ENCODE results near the gene SIGLEC10. TPM values are rescaled to one million over a fixed set of nuclear protein-coding genes. Genes with fewer than 3 reads are reported as not detected.
A peak's percentile ranks its signal among the peaks of the same experiment; 100 is the strongest.

SIGLEC10 gene
- total RNA-seq, 1 experiment from 2014 or later, result not detected

GRCh38 chr19:51440846-51441409, 23.5 kb upstream of the SIGLEC10 start:
- H3K36me3 ChIP-seq (ENCODE audit: control insufficient read depth, insufficient read depth, low read length), result no peaks in the 10 kb centered on the region
- TF ChIP-seq, protein P1, sequence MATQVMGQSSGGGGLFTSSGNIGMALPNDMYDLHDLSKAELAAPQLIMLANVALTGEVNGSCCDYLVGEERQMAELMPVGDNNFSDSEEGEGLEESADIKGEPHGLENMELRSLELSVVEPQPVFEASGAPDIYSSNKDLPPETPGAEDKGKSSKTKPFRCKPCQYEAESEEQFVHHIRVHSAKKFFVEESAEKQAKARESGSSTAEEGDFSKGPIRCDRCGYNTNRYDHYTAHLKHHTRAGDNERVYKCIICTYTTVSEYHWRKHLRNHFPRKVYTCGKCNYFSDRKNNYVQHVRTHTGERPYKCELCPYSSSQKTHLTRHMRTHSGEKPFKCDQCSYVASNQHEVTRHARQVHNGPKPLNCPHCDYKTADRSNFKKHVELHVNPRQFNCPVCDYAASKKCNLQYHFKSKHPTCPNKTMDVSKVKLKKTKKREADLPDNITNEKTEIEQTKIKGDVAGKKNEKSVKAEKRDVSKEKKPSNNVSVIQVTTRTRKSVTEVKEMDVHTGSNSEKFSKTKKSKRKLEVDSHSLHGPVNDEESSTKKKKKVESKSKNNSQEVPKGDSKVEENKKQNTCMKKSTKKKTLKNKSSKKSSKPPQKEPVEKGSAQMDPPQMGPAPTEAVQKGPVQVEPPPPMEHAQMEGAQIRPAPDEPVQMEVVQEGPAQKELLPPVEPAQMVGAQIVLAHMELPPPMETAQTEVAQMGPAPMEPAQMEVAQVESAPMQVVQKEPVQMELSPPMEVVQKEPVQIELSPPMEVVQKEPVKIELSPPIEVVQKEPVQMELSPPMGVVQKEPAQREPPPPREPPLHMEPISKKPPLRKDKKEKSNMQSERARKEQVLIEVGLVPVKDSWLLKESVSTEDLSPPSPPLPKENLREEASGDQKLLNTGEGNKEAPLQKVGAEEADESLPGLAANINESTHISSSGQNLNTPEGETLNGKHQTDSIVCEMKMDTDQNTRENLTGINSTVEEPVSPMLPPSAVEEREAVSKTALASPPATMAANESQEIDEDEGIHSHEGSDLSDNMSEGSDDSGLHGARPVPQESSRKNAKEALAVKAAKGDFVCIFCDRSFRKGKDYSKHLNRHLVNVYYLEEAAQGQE (IDR thresholded peaks at IDR 0.05; ENCODE audit: insufficient read depth in 1 of 2, low read depth in 2 of 2, low read length in 1 of 2), result no peak
- TF ChIP-seq, protein P2, sequence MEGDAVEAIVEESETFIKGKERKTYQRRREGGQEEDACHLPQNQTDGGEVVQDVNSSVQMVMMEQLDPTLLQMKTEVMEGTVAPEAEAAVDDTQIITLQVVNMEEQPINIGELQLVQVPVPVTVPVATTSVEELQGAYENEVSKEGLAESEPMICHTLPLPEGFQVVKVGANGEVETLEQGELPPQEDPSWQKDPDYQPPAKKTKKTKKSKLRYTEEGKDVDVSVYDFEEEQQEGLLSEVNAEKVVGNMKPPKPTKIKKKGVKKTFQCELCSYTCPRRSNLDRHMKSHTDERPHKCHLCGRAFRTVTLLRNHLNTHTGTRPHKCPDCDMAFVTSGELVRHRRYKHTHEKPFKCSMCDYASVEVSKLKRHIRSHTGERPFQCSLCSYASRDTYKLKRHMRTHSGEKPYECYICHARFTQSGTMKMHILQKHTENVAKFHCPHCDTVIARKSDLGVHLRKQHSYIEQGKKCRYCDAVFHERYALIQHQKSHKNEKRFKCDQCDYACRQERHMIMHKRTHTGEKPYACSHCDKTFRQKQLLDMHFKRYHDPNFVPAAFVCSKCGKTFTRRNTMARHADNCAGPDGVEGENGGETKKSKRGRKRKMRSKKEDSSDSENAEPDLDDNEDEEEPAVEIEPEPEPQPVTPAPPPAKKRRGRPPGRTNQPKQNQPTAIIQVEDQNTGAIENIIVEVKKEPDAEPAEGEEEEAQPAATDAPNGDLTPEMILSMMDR (IDR thresholded peaks at IDR 0.05), result no peak
- TF ChIP-seq POLR2AphosphoS5 (IDR thresholded peaks at IDR 0.05; ENCODE audit: low read depth, low read length) (no peak), SIN3A (IDR thresholded peaks at IDR 0.05; ENCODE audit: borderline replicate concordance, insufficient read depth, low read depth, low read length) (no peak), TCF7L2 (IDR thresholded peaks at IDR 0.05; ENCODE audit: low read depth, low read length) (no peak)
- peak; percentile 56; the same call in 1 of the 2 replicates for ATAC-seq
- no peaks in the 10 kb centered on the region for H3K9me3 ChIP-seq (ENCODE audit: control insufficient read depth, insufficient read depth, low read depth, low read length)
- H3K27me3 ChIP-seq (ENCODE audit: control insufficient read depth, insufficient read depth, low read length), result peaks cover 12% of the 10 kb centered on the region
- no peak overlapping the region for H3K27ac ChIP-seq (ENCODE audit: low read length)
- CTCF ChIA-PET, result no interaction called here
- no peak overlapping the region for H3K4me3 ChIP-seq (ENCODE audit: low read depth in 2 of 2, low read length in 2 of 2)
- no TSS peak for BruUV-seq (replicated peaks)
- no peak for DNase-seq (ENCODE audit: low read depth, low spot score)
- intact Hi-C loops (cut with micrococcal nuclease; ENCODE audit: unreplicated experiment) (no loop called here), in situ Hi-C loops (cut with HindIII; ENCODE audit: low pct_unique_long_range_greater_than_20kb, low sequenced_read_pairs) (no loop called here)
- no peaks in the 10 kb centered on the region for H3K4me1 ChIP-seq (ENCODE audit: control insufficient read depth, insufficient read depth, low read length)
- POLR2A ChIA-PET, result no interaction called here

- H3K27me3 ChIP-seq (ENCODE audit: control insufficient read depth, insufficient read depth, low read length), result peaks cover 12% of the 10 kb centered on the region
- CTCF ChIA-PET, result interaction anchor here (0.5 to 0.6 kb wide), 3 partner anchors 19 to 221 kb away, joined by 3 to 6 read pairs (median 3); no protein-coding TSS in a partner anchor
- H3K4me3 ChIP-seq (ENCODE audit: low read depth in 2 of 2, low read length in 2 of 2), result no peak overlapping the region
- in situ Hi-C loops (cut with HindIII; ENCODE audit: low pct_unique_long_range_greater_than_20kb, low sequenced_read_pairs) (no loop called here), intact Hi-C loops (cut with micrococcal nuclease; ENCODE audit: unreplicated experiment) (no loop called here)
- no peaks in the 10 kb centered on the region for H3K36me3 ChIP-seq (ENCODE audit: control insufficient read depth, insufficient read depth, low read length)
- H3K9me3 ChIP-seq (ENCODE audit: control insufficient read depth, insufficient read depth, low read depth, low read length), result no peaks in the 10 kb centered on the region
- DNase-seq (ENCODE audit: low read depth, low spot score) (no peak), ATAC-seq (no peak)
- no peak for TF ChIP-seq SIN3A (IDR thresholded peaks at IDR 0.05; ENCODE audit: borderline replicate concordance, insufficient read depth, low read depth, low read length)
- TF ChIP-seq, protein P2 (IDR thresholded peaks at IDR 0.05), result no peak
- TF ChIP-seq TCF7L2 (IDR thresholded peaks at IDR 0.05; ENCODE audit: low read depth, low read length), result no peak
- no peak for TF ChIP-seq POLR2AphosphoS5 (IDR thresholded peaks at IDR 0.05; ENCODE audit: low read depth, low read length)
- TF ChIP-seq, protein P1 (IDR thresholded peaks at IDR 0.05; ENCODE audit: insufficient read depth in 1 of 2, low read depth in 2 of 2, low read length in 1 of 2), result no peak
- no peaks in the 10 kb centered on the region for H3K4me1 ChIP-seq (ENCODE audit: control insufficient read depth, insufficient read depth, low read length)
- no TSS peak for BruUV-seq (replicated peaks)
- POLR2A ChIA-PET, result no interaction called here
- H3K27ac ChIP-seq (ENCODE audit: low read length), result no peak overlapping the region
Measured at GRCh38 chr19:51440052-51440451, 22.6 kb upstream of the SIGLEC10 start.
